Ishikawa (cell line): ENCODE data around the gene NUDT16.

ENCODE experiments used
- CEBPB ChIP-seq: IDR thresholded peaks from 2 replicates; pipeline ENCODE4 v1.6.1; 2012
- CREB1 ChIP-seq: IDR thresholded peaks from 2 replicates; pipeline ENCODE4 v1.6.1; 2012; ENCODE audit warnings: low read depth
- EGR1 ChIP-seq: IDR thresholded peaks from 2 replicates; pipeline ENCODE4 v1.6.1; 2012
- EP300 ChIP-seq: IDR thresholded peaks from 2 replicates; pipeline ENCODE4 v1.6.1; 2012; ENCODE audit warnings: borderline replicate concordance
- FOXM1 ChIP-seq: IDR thresholded peaks from 2 replicates; pipeline ENCODE4 v1.6.1; 2012; ENCODE audit warnings: low read depth, borderline replicate concordance
- NFIC ChIP-seq: IDR thresholded peaks from 2 replicates; pipeline ENCODE4 v1.6.1; 2012
- RAD21 ChIP-seq: IDR thresholded peaks from 2 replicates; pipeline ENCODE4 v1.6.1; 2012; ENCODE audit warnings: low read depth
- REST ChIP-seq: IDR thresholded peaks from 2 replicates; pipeline ENCODE4 v1.6.1; 2012; ENCODE audit warnings: low read depth, mild to moderate bottlenecking
- TAF1 ChIP-seq: IDR thresholded peaks from 2 replicates; pipeline ENCODE4 v1.6.1; 2012; ENCODE audit warnings: low read depth, mild to moderate bottlenecking
- TCF12 ChIP-seq: IDR thresholded peaks from 2 replicates; pipeline ENCODE4 v1.6.1; 2012; ENCODE audit warnings: low read depth
- TEAD4 ChIP-seq: IDR thresholded peaks from 2 replicates; pipeline ENCODE4 v1.6.1; 2012
- USF1 ChIP-seq: IDR thresholded peaks from 2 replicates; pipeline ENCODE4 v1.6.1; 2012
- YY1 ChIP-seq: IDR thresholded peaks from 2 replicates; pipeline ENCODE4 v1.6.1; 2012; ENCODE audit warnings: low read depth
- ZBTB7A ChIP-seq: IDR thresholded peaks from 2 replicates; pipeline ENCODE4 v1.6.1; 2012; ENCODE audit warnings: low read depth
- TF ChIP-seq, protein P1 (sequence below): IDR thresholded peaks from 2 replicates; pipeline ENCODE4 v1.6.1; 2012

NUDT16 gene

DNA sequence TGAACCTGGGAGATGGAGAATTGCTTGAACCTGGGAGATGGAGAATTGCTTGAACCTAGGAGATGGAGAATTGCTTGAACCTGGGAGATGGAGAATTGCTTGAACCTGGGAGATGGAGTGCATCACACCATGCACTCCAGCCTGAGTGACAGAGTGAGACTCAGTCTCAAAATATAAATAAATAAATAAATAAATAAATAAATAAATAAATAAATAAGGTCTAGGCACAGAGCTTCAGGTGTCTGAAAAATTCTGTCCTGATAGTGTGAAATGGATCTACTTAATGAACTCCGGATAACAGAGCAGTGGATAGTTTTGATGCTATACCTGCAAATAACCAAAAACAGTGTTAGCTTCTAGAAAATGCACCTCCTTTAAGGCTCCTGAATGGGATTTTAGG lies 24.3 kb upstream of the NUDT16 start:
- TF ChIP-seq EP300 (no peak), USF1 (no peak), EGR1 (no peak), REST (no peak), RAD21 (no peak), TEAD4 (no peak), TCF12 (no peak), YY1 (no peak), TAF1 (no peak), CREB1 (no peak)
- TF ChIP-seq, protein P1, sequence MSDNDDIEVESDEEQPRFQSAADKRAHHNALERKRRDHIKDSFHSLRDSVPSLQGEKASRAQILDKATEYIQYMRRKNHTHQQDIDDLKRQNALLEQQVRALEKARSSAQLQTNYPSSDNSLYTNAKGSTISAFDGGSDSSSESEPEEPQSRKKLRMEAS: no peak

GRCh38 chr3:131360191-131360755 lies 21.3 kb upstream of the NUDT16 start:
- TF ChIP-seq USF1: no peak
- TF ChIP-seq YY1: no peak
- TF ChIP-seq NFIC: no peak
- no peak for TF ChIP-seq TAF1
- no peak for TF ChIP-seq TCF12
- no peak for TF ChIP-seq FOXM1
- no peak for TF ChIP-seq RAD21
- TF ChIP-seq CEBPB: no peak

GRCh38 chr3:131361464-131362421 lies 19.8 kb upstream of the NUDT16 start:
- no peak for TF ChIP-seq NFIC
- TF ChIP-seq, protein P1: peak; percentile 30; the same call in 1 of the 2 replicates

DNA sequence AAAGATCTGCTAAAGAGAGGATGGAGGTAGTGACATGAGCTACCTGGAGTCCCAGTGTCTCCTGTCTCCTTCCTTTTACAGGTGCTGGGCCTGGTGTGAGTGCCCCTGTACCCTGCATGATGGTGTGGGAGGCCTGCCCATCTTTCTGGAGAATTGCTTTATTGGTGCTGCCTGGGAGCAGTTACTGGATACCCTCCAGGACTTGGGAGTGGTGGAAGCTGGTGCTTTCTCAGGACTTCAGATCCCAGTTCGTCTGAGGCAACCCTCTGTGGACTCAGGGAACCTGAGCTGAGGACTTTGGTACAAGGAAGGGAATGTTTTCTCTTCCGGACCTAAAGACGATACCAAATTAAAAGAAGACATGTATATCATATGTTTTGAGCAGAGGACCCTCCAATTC lies 18.3 kb upstream of the NUDT16 start:
- TF ChIP-seq, protein P1: no peak
- TF ChIP-seq ZBTB7A (no peak), NFIC (no peak), TEAD4 (no peak), EP300 (no peak), USF1 (no peak), CEBPB (no peak), RAD21 (no peak), YY1 (no peak), TCF12 (no peak), TAF1 (no peak), EGR1 (no peak), CREB1 (no peak), FOXM1 (no peak), REST (no peak)
